HG03354 (cell line): ENCODE measurements around the gene CNTN4.
"Not testable (repeated sequence)": the region's sequence is repeated elsewhere in the genome, so short reads cannot be mapped to it uniquely, and the experiment has no call there.

Source experiments
- ATAC-seq: cut with Tn5 transposase; IDR thresholded peaks from one replicate; pipeline ENCODE4 v1.9.1; 2021; ENCODE audit warnings: mild to moderate bottlenecking; ENCODE audit not compliant: unreplicated experiment, poor library complexity, severe bottlenecking

Gene CNTN4

DNA sequence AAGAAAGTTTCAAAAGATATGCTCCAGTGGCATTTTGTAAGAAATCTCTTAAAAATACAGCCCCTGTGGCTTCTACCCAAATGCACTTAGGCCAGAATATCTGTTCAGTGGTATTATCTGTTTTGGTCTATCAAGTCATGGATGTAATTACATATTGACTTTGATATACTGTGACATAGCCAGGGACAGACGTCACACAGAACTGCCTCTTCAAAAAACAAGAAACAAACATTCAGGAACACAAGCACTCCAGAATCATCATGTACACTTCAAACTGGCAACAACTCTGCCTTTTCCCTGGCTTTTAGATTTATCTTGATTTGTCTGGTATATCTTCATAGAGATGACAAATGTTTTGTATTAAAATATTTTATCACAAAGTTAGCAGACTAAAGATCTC lies 771.2 kb downstream of the CNTN4 start:
- ATAC-seq = no peak

DNA sequence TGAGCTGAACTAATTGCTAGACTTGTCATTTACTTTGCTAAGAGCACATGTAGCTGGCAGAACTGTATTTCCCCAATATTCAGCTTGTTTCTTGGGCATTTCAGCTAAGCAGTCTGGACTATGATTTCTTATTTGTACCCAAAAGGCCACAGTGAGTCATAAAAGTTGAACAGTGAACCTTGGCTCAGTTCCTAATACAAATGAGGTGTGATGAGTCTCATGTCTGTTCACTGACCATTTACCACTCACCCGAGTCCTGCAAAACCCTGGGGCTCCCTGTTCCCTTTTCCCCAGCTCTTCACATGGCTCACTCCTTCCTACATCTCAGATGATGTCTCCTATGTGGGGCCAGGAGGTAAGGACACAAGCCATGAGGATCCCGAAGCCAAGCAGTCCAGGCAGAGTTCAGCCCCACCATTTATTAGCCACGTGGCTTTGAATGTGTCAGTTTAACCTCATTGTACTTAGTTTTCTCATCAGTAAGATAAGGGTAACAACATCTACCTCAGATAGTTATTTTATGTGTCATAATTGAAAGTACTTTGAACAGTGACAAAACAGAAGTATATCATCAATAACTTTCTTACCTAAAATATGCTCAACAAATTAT lies 772.2 kb downstream of the CNTN4 start:
- no peak for ATAC-seq

GRCh38 chr3:2872884-2873283 lies 774.2 kb downstream of the CNTN4 start:
- no peak for ATAC-seq

- ATAC-seq = no peak
These were observed 775.3 kb downstream of the CNTN4 start for GRCh38 chr3:2873986-2874385.

DNA sequence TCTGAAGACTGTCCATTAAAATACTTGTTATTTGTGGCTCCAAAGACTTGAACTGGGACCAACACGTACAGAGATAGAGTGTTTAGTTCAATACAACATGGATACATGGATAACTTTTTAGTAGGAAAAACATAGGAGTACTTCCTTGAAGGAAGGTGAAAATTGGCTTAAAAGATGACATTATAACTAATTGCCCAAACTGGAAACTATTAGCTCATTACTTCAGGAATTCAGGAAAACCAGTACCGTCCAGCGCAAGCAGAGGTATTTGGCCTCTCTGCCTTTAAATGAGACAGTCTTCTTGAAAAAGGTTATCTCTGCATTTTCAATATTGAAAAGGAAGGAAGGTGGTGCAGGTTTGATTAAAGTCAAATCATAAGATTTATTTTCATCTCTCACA lies 777.0 kb downstream of the CNTN4 start:
- no peak for ATAC-seq

- no peak for ATAC-seq
These were observed 777.7 kb downstream of the CNTN4 start for GRCh38 chr3:2876362-2876761.

DNA sequence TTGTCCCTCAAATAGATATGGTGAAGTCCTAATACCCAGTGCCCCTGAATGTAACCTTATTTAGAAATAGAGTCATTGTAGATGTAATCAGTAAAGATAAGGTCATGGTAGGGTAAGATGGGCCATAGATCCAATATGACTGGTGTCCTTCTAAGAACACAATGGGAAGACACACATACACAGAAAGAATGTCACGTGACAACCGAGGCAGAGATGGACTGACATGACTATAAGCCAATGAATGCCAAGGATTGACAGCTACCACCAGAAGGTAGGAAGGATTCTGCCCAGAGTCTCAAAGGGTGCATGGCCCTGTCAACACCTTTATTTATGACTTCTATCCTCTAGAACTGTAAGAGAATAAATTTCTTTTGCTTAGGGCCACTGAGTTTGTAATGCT lies 780.4 kb downstream of the CNTN4 start:
- ATAC-seq = no peak

GRCh38 chr3:2879587-2879986 lies 780.9 kb downstream of the CNTN4 start:
- ATAC-seq = no peak

DNA sequence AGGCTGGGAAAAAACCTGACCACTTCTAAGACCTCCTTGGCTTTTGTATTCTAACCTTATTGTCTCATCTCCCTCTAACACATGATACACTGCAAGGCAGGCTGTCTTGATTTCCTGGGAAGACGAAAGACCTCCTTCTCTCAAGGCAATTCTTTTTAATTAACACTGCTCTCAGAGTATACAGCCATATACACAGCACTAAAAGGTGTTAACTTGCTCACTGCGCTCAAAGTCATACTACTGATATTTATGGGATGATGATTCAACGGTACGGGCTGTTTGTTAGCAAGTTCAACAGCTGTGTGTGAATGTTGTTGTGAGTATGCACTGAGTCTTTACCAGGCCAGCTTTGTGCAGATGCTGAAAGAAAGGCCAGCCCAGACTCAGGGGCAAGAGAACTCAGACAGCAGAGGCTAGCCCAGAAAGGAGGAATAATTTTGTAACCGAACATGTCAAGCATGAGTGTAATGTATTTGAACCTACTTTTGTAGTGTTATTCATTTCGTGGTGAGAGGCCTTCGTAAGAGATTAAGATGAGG lies 781.6 kb downstream of the CNTN4 start:
- ATAC-seq = no peak

GRCh38 chr3:2883283-2883682 lies 784.6 kb downstream of the CNTN4 start:
- no peak for ATAC-seq

- no peak for ATAC-seq
These were observed 789.9 kb downstream of the CNTN4 start for GRCh38 chr3:2888592-2888991.

DNA sequence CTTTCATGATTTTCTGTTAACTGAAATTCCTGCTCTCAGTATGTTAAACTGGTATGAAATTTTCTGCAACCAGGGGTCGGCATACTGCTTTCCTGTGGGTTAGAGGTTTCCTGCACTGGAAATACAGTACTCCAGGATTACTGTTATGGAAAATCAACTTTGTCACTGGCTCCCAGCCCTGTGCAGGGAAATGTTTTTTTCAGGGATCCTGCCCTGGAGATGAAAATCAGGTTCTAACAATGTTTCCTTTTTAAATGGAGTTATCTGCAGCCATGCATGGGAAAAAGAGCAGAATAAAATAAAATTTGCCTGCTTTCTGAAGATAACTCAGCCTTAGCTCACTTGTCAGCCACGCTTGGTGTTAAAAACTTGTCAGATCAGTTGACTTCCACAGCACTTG lies 791.1 kb downstream of the CNTN4 start:
- ATAC-seq = no peak

DNA sequence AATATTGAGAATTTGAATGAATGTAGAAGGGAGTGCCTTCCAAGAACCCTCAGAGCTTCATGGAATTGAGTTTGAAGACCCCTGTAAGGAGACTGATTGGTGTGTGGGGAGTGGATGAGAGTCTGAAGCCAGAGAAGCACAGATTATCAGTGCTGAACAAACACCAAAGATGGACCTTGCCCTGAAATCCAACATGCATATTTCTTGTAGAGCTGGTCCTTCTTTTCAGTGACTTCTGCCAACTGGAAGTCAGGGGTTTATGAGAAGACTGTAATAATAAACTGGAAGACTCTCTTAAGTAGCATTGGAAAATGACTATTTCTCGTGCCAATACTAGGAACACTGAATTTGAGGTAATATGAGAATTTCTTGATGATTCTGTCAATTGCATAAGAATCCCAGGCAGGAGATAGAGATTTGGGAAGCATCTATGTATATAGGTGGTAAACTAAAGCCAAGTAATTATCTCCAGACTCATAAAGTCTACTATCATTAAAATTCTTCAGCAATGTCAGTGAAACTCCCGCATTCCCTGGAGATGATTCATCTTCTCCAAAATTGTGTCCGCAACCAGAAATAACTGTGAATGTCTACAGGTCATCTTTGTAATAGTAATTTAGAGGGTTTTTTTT lies 797.8 kb downstream of the CNTN4 start:
- no peak for ATAC-seq

GRCh38 chr3:2897821-2898220 lies 799.2 kb downstream of the CNTN4 start:
- no peak for ATAC-seq

DNA sequence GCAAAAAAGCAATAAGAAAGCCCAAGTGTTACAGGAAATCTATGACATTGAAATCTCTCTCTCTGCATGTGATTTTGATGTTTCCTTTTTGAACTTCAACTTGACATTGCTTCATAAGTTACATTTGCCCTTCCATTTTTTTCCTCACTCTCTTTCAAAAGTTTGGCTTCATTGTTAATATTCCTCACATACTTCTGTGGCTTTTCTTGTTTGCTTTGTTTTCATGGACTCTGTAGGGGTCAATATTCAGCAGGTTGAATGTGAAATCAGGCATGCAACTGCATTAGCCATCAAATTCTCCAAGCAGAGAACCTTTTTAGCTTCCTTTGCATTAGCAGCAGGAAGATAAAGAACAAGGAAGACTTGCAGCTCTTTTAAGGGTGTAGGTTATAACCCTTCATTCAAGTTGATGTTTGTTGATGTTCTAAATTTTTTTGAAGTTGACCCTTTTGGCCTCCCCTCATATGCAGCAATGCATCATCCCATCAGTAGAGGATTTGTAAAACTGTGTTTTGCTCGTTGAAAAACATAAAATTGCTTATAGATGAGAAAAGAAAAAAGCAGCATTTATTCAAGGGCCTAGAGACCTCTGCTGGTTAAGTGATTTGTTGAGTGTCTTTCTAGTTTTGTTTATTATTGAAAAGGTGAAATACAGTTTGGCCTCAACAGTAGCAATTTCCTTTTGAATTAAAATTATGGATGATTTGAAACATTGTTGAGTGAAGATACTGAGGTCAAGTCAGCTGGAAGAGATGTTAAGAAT lies 800.1 kb downstream of the CNTN4 start:
- no peak for ATAC-seq

- no peak for ATAC-seq
These were observed 805.4 kb downstream of the CNTN4 start for GRCh38 chr3:2904054-2904453.

DNA sequence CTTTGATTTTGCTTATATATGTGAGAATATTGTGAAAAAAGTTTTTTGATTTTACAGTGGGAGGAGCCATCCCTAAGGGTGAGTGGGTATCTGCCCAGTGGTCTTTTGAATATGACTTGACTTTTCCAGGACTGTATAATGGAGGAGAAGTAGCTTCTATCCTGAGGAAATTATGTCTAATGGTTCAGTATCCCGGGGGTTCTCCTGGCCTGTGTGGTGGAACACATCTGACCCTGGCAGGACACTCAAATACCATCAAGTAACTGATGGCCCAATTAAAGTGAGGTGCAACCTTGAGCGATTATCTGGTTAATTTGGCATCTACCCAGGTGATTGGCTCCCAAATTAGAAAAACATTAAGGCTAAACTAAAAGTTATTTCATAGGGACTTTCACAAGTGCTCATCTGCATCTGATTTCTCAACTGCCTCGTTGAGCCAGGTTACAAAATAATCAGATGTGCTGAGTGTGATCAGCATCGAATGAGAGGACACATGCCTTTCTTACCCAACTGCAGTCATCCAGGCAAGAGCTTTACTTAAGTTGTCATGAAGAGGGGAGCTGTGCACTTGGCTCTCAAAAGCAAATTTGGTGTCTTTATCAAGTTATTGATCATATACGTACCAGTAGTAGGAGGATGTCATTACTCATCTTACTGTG lies 810.2 kb downstream of the CNTN4 start:
- no peak for ATAC-seq

- ATAC-seq = no peak
These were observed 812.3 kb downstream of the CNTN4 start for GRCh38 chr3:2910997-2911396.

DNA sequence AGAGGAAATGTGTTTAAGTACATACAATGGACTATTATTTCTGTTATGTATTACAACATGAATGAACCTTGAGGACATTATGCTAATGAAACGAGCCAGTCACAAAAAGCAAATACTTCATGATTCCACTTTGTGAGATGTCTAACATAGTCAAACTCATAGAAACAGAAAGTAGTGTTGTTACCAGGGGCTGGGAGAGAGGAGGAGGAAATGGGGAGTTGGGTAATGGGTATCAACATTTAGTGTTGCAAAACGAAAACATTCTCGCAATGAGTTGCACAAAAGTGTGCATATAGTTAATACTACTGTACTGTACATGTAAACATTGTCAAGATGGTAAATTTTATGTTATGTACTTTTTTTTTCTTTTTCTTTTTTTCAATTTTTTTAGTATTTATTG lies 817.2 kb downstream of the CNTN4 start:
- no peak for ATAC-seq

DNA sequence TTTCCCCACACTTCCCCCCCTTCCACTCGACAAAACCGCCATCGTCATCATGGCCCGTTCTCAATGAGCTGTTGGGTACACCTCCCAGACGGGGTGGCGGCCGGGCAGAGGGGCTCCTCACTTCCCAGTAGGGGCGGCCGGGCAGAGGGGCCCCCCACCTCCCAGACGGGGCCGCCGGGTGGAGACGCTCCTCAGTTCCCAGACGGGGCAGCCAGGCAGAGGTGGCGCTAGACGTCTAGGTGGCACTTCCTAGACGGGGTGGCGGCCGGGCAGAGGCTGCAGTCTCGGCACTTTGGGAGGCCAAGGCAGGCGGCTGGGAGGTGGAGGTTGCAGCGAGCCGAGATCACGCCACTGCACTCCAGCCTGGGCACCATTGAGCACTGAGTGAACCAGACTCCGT lies 818.0 kb downstream of the CNTN4 start:
- ATAC-seq = not testable (repeated sequence)
